HEK293T (cell line): ENCODE measurements around the gene CAMK1G.
A peak's percentile ranks its signal among the peaks of the same experiment; 100 is the strongest.

Experiments
- CTCF ChIA-PET: fragments of 350-600 bp; formaldehyde crosslinking; extraction: SDS; loops from one replicate; lab custom pipeline; 2021; ENCODE audit warnings: antibody characterized with exemption, inconsistent platforms; lab: Yijun Ruan, JAX
- POLR2A ChIA-PET: fragments of 350-600 bp; formaldehyde crosslinking; extraction: SDS; loops from one replicate; lab custom pipeline; 2020; ENCODE audit warnings: antibody characterized with exemption, inconsistent platforms; lab: Yijun Ruan, JAX
- DNase-seq: peaks from one replicate; pipeline ENCODE4 v3.0.0; 2012; ENCODE audit warnings: mixed read lengths; ENCODE audit errors: extremely low spot score
- ARNT ChIP-seq: fragments of 450-650 bp; IDR thresholded peaks from 2 replicates; pipeline ENCODE4 v1.6.1; 2017; ENCODE audit warnings: mild to moderate bottlenecking
- BHLHE40 ChIP-seq: fragments of 450-650 bp; IDR thresholded peaks from 2 replicates; pipeline ENCODE4 v1.6.1; 2016; ENCODE audit warnings: mild to moderate bottlenecking, moderate library complexity, borderline replicate concordance
- CTBP1 ChIP-seq: fragments of 450-650 bp; IDR thresholded peaks from 2 replicates; pipeline ENCODE4 v1.6.1; 2016; ENCODE audit warnings: borderline replicate concordance
- ELF4 ChIP-seq: fragments of 450-650 bp; IDR thresholded peaks from 2 replicates; pipeline ENCODE4 v1.6.1; 2017; ENCODE audit warnings: antibody characterized with exemption
- FOXA1 ChIP-seq: fragments of 450-650 bp; IDR thresholded peaks from 2 replicates; pipeline ENCODE4 v1.6.1; 2016; ENCODE audit warnings: mild to moderate bottlenecking
- FOXK2 ChIP-seq: fragments of 450-650 bp; IDR thresholded peaks from 2 replicates; pipeline ENCODE4 v1.6.1; 2016; ENCODE audit warnings: mild to moderate bottlenecking
- FOXM1 ChIP-seq: fragments of 450-650 bp; IDR thresholded peaks from 2 replicates; pipeline ENCODE4 v1.6.1; 2017; ENCODE audit warnings: mild to moderate bottlenecking, borderline replicate concordance
- HDGF ChIP-seq: fragments of 450-650 bp; IDR thresholded peaks from 2 replicates; pipeline ENCODE4 v1.6.1; 2017; ENCODE audit warnings: antibody characterized with exemption, borderline replicate concordance
- L3MBTL2 ChIP-seq: fragments of 450-650 bp; conservative IDR thresholded peaks from 2 replicates; pipeline ENCODE4 v1.6.1; 2016; ENCODE audit warnings: mild to moderate bottlenecking
- LEF1 ChIP-seq: fragments of 450-650 bp; IDR thresholded peaks from 2 replicates; pipeline ENCODE4 v1.6.1; 2017; ENCODE audit warnings: mild to moderate bottlenecking, borderline replicate concordance
- NFRKB ChIP-seq: fragments of 450-650 bp; IDR thresholded peaks from 2 replicates; pipeline ENCODE4 v1.6.1; 2016; ENCODE audit warnings: mild to moderate bottlenecking, moderate library complexity
- SP1 ChIP-seq: fragments of 450-650 bp; IDR thresholded peaks from 2 replicates; pipeline ENCODE4 v1.6.1; 2017
- SUZ12 ChIP-seq: fragments of 450-650 bp; IDR thresholded peaks from 2 replicates; pipeline ENCODE4 v1.6.1; 2016; ENCODE audit warnings: mild to moderate bottlenecking
- TARDBP ChIP-seq: fragments of 450-650 bp; IDR thresholded peaks from 2 replicates; pipeline ENCODE4 v1.6.1; 2016
- ZNF384 ChIP-seq: fragments of 450-650 bp; IDR thresholded peaks from 2 replicates; pipeline ENCODE4 v1.6.1; 2016
- TF ChIP-seq, protein P1 (sequence below): fragments of 450-650 bp; IDR thresholded peaks from 2 replicates; pipeline ENCODE4 v1.6.1; 2016

CAMK1G gene

DNA sequence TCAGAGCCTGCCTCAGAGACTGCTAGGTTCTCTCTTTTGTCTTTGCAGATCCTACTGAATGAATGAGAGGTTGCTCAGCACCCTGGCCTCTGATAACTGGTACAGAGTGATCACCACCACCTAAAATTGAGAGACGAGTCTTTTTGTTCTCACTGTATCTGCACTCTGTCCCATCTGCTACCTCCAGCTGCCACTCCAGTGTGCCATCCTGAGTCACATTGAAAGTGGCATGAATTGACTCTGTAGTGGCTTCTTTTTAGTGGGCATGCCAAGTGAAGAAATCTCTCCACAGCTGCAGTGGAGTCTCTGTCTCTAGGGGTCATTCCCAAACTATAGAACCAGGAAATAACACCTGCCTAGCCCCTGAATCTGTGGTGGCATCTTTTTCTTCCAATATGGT lies 14.7 kb downstream of the CAMK1G start:
- no peak for DNase-seq
- TF ChIP-seq FOXM1 (no peak), ELF4 (no peak), CTBP1 (no peak), ARNT (no peak), FOXA1 (no peak)
- ChIA-PET CTCF (no interaction called here), POLR2A (interaction anchor here (0.7 kb wide), 1 partner anchor 177 kb away, joined by 3 read pairs; no protein-coding TSS in a partner anchor)

DNA sequence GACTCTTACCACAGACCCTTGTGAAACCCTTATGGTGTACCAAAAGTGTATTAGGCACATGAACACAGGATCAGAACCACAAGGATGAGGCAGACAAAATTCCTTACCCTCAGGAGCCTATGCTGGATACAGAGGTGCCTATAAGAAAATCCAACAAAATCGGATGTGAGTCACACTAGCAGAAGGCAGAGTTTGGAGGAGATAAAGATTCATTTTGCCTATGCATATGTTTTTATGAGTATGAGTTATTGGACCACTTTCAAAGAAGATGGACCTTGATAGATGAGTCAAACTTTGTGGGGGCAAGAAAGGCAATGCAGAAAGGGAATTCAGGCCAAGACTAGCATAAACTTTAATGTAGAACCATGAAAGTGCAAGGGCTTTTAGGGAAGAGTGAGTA lies 17.0 kb downstream of the CAMK1G start:
- ChIA-PET CTCF (interaction anchor here (0.7 kb wide), 1 partner anchor 35 kb away, joined by 3 read pairs; no protein-coding TSS in a partner anchor), POLR2A (no interaction called here)
- TF ChIP-seq LEF1 (no peak), HDGF (no peak), ZNF384 (no peak), FOXA1 (no peak), FOXK2 (no peak), FOXM1 (no peak), TARDBP (no peak), ARNT (no peak), ELF4 (no peak), L3MBTL2 (no peak), NFRKB (no peak), CTBP1 (no peak), BHLHE40 (no peak), SUZ12 (no peak), SP1 (no peak)
- TF ChIP-seq, protein P1, sequence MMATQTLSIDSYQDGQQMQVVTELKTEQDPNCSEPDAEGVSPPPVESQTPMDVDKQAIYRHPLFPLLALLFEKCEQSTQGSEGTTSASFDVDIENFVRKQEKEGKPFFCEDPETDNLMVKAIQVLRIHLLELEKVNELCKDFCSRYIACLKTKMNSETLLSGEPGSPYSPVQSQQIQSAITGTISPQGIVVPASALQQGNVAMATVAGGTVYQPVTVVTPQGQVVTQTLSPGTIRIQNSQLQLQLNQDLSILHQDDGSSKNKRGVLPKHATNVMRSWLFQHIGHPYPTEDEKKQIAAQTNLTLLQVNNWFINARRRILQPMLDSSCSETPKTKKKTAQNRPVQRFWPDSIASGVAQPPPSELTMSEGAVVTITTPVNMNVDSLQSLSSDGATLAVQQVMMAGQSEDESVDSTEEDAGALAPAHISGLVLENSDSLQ: no peak
- DNase-seq: no peak

DNA sequence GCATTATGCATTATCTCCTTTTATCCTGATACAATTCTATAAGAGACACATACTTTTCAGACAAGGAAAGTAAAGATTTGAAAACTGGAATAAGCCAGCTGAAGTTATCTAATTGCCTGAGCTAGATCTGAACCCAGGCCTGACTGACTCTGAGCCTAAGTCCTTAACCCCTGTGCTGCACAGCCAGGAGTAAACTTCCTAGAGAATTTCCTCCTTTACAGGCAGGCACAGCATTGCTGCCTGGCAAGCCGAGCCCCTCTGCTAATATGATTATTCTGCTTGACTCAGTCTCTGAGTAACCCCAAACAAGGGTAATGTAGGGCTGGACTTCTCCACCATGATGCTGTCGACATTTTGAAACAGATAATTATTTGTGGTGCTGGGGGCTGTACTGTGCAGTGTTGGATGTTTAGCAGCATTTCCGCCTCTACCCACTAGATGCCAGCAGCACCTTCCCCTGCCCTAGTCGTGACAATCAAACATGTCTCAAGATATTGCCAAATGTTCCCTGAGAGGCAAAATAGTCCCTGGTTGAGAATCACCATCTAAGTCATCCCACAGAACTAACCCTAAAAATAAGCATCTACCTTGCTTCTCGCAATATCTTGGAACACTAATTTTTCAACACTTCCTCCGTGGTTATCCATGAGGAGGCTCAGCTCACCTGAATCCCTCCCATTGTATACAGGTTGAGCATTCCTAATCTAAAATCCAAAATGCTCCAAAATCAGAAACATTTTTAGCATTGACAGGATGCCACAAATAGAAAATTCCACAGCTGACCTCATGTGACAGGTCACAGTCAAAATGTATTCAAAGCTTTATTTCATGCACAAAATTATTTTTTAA lies 18.5 kb downstream of the CAMK1G start:
- TF ChIP-seq LEF1 (no peak), ELF4 (no peak), ARNT (no peak), NFRKB (no peak), FOXA1 (no peak), FOXK2 (no peak), SP1 (no peak), FOXM1 (no peak), BHLHE40 (no peak), SUZ12 (no peak), L3MBTL2 (no peak), ZNF384 (no peak)
- TF ChIP-seq, protein P1: no peak
- peak; percentile 56 for DNase-seq
- CTCF ChIA-PET: interaction anchor here (0.7 to 1.1 kb wide), 3 partner anchors 11 to 91 kb away, joined by 3 read pairs; no protein-coding TSS in a partner anchor
- POLR2A ChIA-PET: no interaction called here

DNA sequence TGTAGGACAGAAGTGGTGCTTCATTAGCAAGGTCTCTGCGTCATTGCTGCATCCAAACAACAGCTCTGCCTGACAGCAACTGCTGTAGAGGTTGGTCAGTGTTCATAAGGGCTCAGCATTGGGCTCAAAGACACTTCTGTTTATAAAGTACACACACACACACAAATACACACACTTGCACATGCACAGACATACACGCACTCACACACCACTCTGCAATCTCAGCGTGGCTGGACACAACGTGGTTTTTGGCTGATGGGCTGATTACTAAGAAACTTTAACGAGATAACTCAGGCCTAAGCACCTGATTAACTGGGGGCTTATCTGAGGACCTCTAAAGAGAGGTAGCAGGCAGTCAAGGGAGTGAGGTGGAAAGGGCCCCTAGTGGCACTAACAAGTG lies 20.4 kb downstream of the CAMK1G start:
- CTCF ChIA-PET: no interaction called here
- POLR2A ChIA-PET: no interaction called here
- DNase-seq: no peak
- TF ChIP-seq BHLHE40 (no peak), FOXK2 (no peak), HDGF (no peak), LEF1 (no peak), ARNT (no peak), FOXA1 (no peak), SP1 (no peak), TARDBP (no peak), NFRKB (no peak), ELF4 (no peak), SUZ12 (no peak), CTBP1 (no peak), FOXM1 (no peak), ZNF384 (no peak), L3MBTL2 (no peak)
- TF ChIP-seq, protein P1: no peak

DNA sequence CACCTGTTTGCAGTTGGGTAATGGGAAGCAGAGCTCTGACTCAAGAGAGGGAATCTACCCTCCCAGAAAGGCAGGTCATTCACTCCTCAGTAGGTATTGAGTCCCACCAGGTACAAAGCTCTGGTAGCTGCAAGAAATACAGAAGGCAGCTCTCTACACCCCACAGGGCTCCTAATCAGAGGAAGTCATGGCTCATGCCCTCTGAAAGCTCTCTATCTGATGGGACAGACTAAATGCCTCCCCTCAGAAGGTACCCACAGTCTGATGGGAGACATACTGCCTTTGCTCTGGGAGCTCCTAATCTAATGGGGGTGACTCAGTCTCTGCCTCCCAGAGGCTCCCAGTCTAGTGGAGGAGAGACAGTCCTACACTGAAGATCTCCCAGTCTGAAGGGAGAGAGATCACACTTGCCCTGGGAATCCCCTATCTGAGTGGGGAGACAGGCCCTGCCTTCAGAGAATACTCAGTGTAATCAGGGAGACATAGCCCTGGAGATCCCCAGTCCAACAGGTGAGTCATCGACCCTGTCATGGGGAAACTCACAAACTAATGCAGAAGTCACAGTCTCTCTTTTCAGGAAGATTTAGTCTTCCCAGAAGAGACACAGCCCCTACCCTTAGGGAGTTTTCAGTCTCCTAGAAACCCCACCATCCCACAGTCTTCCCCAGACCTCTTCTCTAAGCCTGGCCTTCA lies 23.7 kb downstream of the CAMK1G start:
- POLR2A ChIA-PET: no interaction called here
- DNase-seq: no peak
- CTCF ChIA-PET: interaction anchor here (0.6 to 1.8 kb wide), 3 partner anchors 17 to 80 kb away, joined by 4 to 6 read pairs (median 5); no protein-coding TSS in a partner anchor
- TF ChIP-seq TARDBP (no peak), L3MBTL2 (no peak), LEF1 (no peak), FOXM1 (no peak), CTBP1 (no peak), SP1 (no peak), FOXA1 (no peak), ARNT (no peak), HDGF (no peak), NFRKB (no peak), ELF4 (no peak), SUZ12 (no peak), ZNF384 (no peak), BHLHE40 (no peak), FOXK2 (no peak)
- TF ChIP-seq, protein P1: no peak
